Activated naive CD8-positive, alpha-beta T cell treated with anti-CD3 and anti-CD28 coated beads, Interleukin-2, amount 50 U/mL, for 16 hours (primary cell): ENCODE results near the gene ANO2.
"Not testable (repeated sequence)": the region's sequence is repeated elsewhere in the genome, so short reads cannot be mapped to it uniquely, and the experiment has no call there.

Experiments
- DNase-seq: peaks from one replicate; pipeline ENCODE4 v3.0.0-alpha.2; 2020; ENCODE audit warnings: low read depth, low spot score

The ANO2 gene

GRCh38 chr12:5549011-5549410 lies 396.0 kb downstream of the ANO2 start:
- no peak for DNase-seq

DNA sequence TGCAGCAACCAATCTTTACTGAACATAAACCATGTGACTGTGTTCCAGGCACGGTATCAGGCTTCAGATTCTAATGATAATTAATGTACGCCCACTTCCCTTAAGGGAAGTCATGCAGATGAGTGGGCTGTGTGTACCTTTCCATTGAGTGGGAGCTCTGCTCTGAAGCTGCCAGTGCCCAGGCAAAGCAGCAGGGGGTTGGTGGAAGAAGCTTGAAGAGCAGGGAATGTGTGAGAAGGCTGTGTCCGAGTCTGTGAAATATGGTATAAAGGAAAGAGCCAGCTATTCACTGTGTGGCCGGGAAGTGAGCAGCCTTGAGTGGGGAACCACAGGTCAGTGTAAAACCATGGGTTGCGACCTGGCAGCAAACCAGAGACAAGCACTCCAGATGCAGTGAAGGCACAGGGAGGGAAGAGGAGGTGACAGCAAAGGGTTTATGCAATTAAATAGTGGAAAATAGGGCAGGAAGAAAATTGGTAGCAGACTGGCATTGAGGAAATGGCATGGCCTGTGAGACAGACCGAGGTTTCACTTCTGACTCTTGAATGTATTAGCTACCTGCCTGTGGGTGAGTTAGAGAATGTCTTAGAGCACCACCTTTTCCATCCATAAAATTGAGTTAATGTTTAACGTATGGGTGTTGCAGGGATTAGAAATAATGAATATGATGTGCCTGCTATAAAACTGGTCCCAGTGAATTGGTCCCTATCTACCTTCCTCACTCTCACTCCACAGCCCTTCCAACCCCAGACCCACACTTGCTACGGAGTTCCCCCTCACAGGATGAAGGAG lies 396.7 kb downstream of the ANO2 start:
- DNase-seq = no peak

DNA sequence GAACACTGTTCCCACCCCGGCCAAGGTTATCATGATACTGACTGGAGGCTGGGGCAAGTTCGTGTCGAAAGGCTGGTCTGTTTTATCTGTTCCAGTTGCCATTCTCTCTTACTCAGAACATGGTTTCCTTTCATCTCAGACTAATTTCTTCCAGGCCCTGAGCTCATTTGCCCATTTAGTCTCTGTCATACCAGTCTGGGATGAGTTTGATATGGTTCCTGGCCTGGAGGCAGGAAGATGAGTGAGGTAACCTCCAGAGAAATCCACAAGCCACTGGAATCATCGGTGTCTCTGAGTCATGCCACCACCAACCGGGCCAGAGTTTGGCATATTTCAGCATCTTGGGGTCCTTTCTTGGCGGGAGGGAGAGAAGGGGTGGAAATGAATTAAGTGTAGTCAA lies 398.4 kb downstream of the ANO2 start:
- no peak for DNase-seq

- DNase-seq = no peak
Measured at GRCh38 chr12:5537771-5538170, 407.3 kb downstream of the ANO2 start.

DNA sequence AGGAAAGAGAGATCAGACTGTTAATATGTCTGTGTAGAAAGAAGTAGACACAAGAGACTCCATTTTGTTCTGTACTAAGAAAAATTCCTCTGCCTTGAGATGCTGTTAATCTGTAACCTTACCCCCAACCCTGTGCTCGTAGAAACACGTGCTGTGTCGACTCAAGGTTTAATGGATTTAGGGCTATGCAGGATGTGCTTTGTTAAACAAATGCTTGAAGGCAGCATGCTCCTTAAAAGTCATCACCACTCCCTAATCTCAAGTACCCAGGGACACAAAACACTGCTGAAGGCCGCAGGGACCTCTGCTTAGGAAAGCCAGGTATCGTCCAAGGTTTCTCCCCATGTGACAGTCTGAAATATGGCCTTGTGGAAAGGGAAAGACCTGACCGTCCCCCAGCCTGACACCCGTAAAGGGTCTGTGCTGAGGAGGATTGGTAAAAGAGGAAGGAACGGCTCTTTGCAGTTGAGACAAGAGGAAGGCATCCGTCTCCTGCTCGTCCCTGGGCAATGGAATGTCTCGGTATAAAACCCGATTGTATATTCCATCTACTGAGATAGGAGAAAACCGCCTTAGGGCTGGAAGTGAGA lies 407.9 kb downstream of the ANO2 start:
- not testable (repeated sequence) for DNase-seq

GRCh38 chr12:5535541-5535940 lies 409.5 kb downstream of the ANO2 start:
- no peak for DNase-seq

DNA sequence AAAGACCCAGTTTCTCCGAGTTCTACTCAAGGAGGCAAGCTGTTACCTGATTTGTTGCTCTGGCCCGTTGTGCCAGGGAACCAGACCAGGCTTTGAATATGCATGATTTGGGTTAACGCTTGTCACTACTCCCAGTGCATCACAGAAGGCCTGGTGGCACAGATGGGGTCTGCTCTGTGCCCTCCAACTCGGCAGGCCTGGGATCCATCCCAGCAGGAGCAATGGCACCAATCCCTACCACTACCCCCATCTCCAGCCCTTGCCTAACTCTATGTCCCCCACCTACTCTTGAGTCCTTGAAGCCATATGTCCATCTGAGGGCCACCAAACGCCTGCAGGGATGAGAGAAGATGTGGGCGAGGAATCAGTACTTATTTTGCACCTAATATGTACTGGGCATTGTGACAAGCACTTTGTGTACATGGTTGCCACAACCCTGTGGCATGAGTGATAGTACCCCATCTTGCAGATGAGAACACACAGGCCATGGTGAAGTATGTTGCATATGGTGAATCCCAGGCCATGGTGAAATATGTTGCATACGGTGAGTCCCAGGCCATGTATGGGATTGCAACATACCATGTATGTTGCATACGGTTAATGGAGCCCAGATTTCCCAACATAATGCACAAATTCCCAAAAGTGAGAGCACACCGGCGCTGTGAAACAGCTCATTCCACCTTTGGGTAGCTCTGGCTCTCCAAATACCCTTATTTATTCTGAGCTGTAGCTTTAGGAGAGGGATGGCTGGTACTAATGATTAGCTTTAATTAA lies 410.4 kb downstream of the ANO2 start:
- no peak for DNase-seq

GRCh38 chr12:5533368-5533767 lies 411.7 kb downstream of the ANO2 start:
- no peak for DNase-seq

DNA sequence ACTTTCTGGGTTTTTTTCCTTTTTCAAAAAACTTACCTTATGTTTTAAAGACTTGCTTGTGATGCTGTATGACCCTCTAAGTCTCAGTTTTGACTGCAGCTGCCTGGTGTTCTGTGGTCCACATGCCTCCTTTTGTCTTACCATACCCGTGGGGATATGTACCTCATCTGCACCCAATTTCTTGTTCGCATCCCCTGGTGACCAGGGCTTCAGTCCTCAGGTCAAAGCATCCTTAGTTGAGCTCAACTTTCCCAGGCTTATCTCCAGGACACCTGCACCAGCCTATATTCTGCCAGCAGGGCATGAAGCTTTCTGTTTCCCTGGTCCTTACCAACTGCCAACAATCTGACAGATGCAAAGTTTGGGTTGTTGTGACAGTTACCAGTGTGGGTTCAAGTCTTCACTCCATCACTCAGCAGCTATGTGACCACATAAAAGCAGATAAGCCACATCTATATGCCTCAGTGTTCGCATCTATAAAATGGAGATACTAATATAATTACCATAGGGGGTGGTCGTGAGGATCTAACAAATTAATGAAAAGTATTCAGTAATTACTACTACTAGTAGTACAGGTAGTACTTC lies 419.2 kb downstream of the ANO2 start:
- DNase-seq = no peak

DNA sequence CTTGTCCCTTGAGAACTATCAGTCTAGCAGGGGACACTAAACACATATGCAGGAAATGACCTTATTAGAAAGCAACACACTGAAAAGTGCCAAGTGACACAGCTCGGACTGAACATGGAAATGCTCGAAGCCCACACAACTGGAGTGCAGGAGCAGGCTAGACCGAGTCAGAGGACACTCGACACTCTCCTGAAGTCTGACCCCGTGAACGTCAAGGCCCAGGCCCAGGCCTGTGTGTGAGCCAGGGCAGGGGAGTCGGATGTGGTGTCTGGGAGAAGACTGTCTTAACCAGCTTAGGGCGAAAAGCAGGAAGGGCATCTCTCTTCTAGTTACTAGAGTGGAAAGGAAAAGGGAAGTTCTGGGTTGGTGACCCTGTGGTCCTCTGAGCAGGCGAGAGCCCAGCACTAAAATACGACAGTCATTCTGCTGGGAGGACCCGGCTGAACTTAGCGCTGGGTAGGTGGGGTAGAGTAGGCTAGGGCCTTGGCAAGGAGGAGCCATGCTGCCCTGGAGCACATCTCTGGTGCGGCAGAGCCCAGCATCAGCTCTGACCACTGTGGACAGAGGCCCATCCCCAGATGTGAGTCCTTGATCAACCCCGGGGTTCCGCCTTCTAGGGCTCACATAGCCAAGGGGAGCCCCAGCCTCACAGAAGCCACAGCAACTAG lies 420.2 kb downstream of the ANO2 start:
- DNase-seq = no peak

- no peak for DNase-seq
Measured at GRCh38 chr12:5524116-5524768, 420.8 kb downstream of the ANO2 start.

DNA sequence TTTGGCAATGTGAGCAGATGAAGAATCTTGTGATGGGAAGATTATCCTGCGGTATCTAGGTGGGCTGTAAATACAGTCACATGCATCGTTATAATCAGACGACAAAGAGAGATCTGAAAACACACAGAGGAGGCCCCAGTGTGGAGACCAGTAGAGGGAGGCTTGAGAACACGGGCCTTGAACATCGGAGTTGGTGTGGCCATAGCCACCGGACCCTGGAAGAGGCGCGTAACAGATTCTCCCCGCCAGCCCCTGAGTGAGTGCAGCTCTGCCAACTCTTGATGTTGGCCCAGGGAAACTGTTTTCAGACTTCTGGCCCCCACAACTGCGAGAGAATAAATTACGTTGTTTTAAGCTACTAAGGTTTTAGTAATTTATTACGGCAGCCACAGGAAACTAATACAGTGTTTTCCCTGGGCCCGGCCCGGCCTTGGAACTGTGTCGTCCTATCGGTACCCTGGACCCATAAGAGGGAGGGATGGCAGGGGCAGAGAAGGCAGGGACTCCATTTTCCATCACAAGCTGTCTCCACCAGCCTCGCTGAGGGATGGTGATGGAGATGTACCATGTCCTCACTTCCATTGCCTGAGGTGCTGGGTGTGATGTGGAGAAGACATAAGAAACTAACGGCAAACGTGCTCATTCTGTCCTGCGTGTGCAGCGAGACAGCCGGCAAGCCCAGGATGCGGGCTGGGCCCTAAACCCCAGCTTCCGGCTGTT lies 421.5 kb downstream of the ANO2 start:
- no peak for DNase-seq

GRCh38 chr12:5522432-5523335 lies 422.4 kb downstream of the ANO2 start:
- DNase-seq = no peak

- DNase-seq = no peak
Measured at GRCh38 chr12:5521456-5522325, 423.4 kb downstream of the ANO2 start.

- DNase-seq = no peak
Measured at GRCh38 chr12:5520831-5521230, 424.2 kb downstream of the ANO2 start.

DNA sequence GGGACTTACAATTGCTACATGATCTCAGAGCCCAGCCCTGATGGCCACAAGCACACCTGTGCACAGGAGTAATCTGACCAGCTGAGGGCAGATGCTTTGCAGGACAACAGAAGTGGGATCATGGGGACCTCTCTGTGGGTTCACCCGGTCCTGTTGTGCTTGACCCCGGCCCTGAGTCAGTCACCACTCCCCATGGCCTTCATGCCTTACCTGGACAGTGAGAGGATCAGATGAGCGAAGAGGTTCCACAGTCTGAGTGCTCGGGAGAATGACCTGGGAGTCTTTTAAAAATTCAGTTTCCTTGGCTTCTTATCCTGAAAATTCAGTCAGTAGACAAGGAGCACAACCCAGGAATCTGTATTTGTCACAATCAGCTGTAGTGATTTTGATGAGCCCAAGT lies 425.0 kb downstream of the ANO2 start:
- DNase-seq = no peak

DNA sequence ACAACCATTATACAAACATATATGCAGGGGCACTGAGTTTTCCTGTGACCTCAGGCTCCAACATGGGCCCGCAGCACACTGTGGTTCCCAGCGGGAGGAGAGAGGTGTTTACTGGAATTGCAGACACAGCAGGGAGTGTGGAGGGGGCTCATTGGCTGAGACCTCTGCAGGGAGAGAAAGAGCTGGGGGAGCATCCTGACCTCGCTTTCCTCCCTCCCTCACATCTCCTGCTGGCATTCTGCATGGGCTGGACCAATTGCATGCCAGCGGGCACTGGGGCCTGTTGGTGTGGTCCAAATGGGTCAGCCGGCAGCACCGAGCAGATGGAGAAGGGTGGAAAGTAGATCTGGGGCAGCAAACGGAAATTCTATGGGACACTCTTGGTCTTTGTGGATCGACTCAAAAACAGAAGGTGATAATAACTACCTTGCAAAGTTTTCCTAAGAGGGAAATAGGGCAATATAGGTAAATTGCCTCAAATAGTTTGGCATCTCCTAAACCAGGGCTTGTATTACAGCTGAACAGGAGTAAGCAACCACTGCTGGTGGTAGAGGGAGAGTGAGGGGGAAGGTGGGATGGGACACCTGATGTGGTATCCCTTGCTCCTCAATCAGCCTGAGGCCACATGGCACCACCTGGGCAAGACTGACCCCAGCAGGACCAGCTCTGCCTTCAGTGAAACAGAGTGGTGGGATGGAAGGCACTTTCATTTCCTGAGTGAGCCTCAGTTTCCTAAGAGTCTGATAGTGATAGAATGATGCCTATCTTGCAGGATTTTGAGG lies 426.3 kb downstream of the ANO2 start:
- no peak for DNase-seq
